Ovary (tissue), 3 donors: ENCODE data around the gene DDX24.

Experiments used
- EP300 ChIP-seq: sonication (generic); formaldehyde crosslinking; IDR thresholded peaks from one replicate; pipeline ENCODE4 v1.6.1; 2017; ENCODE audit warnings: antibody characterized with exemption
- POLR2A ChIP-seq: fragments of 450-650 bp; IDR thresholded peaks from one replicate; pipeline ENCODE4 v1.6.1; 2017; ENCODE audit warnings: antibody characterized with exemption, mild to moderate bottlenecking, moderate library complexity
- TF ChIP-seq, protein P1 (sequence below), 3 donors: fragments of 450-650 bp in 2 of 3; fragments of 200-600 bp in 1 of 3; IDR thresholded peaks; one replicate each; pipeline versions ENCODE4 v1.5.1 to v1.8.0; 2016 to 2022; ENCODE audit warnings: antibody characterized with exemption in 3 of 3, mild to moderate bottlenecking in 1 of 3
- donor health status: DM: no; HTN: no; CAD: no.

DNA sequence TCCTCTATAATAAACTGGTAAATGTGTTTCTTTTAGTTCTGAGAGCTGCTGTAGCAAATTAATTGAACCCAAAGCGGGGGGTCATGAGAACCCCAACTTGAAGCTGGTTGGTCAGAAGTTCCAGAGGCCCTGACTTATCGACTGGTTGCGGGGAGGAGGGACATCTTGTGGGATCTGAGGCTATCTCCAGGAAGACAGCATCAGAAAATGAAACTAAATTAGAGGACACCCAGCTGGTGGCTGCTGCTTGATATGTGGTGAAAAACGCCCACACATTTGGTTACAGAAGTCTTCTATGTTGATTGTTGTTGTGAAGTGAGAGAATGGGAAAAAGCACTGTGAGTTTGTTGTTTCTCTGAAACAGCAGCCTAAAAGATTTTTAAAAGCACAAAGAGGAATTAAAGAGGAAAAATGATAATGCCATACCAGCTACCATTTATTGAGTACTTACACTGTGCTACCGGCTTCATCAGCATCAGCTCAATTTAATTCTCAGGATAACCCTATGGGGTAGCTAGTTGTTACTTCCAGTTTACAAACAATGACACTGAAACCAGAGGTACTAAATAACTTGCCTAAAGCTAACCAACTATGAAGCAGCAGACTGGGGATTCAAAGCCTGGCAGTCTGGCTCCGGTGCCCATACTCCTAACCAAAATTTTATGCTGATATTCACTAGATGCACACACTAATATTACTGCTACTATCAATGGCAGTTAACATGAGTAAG, 24.3 kb downstream of the DDX24 start:
- TF ChIP-seq POLR2A (no peak), EP300 (no peak)
- TF ChIP-seq, protein P1, sequence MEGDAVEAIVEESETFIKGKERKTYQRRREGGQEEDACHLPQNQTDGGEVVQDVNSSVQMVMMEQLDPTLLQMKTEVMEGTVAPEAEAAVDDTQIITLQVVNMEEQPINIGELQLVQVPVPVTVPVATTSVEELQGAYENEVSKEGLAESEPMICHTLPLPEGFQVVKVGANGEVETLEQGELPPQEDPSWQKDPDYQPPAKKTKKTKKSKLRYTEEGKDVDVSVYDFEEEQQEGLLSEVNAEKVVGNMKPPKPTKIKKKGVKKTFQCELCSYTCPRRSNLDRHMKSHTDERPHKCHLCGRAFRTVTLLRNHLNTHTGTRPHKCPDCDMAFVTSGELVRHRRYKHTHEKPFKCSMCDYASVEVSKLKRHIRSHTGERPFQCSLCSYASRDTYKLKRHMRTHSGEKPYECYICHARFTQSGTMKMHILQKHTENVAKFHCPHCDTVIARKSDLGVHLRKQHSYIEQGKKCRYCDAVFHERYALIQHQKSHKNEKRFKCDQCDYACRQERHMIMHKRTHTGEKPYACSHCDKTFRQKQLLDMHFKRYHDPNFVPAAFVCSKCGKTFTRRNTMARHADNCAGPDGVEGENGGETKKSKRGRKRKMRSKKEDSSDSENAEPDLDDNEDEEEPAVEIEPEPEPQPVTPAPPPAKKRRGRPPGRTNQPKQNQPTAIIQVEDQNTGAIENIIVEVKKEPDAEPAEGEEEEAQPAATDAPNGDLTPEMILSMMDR (IDR thresholded peaks at IDR 0.05), result no peak
